Activated naive CD8-positive, alpha-beta T cell treated with anti-CD3 and anti-CD28 coated beads, Interleukin-2, amount 10 ng/mL, durations not matched to agents 7 days and 5 days (primary cell): ENCODE measurements around the gene CBS. TPM values are rescaled to one million over a fixed set of nuclear protein-coding genes. Genes with fewer than 3 reads are reported as not detected.
"Not testable (repeated sequence)": the region's sequence is repeated elsewhere in the genome, so short reads cannot be mapped to it uniquely, and the experiment has no call there.

Experiments used
- ATAC-seq: fragments of 150-1000 bp; cut with Tn5 transposase; one replicate; pipeline ENCODE4 v1.10.0; 2021; ENCODE audit warnings: low read depth, moderate library complexity
- POLR2A ChIA-PET: fragments of 350-600 bp; sonication (Branson Sonifier 250); formaldehyde crosslinking; loops from one replicate; lab custom pipeline; 2021; ENCODE audit warnings: antibody characterized with exemption; lab: Charles Lee
- DNase-seq: peaks from one replicate; pipeline ENCODE4 v3.0.0; 2021
- H3K27ac Mint-ChIP-seq: one replicate; pipeline ENCODE4 v1.8.0; 2022; ENCODE audit warnings: mild to moderate bottlenecking, mixed read lengths
- H3K27me3 Mint-ChIP-seq: one replicate; pipeline ENCODE4 v1.8.0; 2022; ENCODE audit warnings: mild to moderate bottlenecking, moderate library complexity, mixed read lengths
- H3K36me3 Mint-ChIP-seq: one replicate; pipeline ENCODE4 v1.8.0; 2021; ENCODE audit warnings: mild to moderate bottlenecking, mixed read lengths
- H3K4me1 Mint-ChIP-seq: one replicate; pipeline ENCODE4 v1.8.0; 2021; ENCODE audit warnings: mixed read lengths
- H3K4me3 Mint-ChIP-seq: one replicate; pipeline ENCODE4 v1.8.0; 2022; ENCODE audit warnings: mild to moderate bottlenecking, moderate library complexity, mixed read lengths
- H3K9me3 Mint-ChIP-seq: one replicate; pipeline ENCODE4 v1.8.0; 2021; ENCODE audit warnings: mixed read lengths
- total RNA-seq, 2 experiments: library from RNA; stranded (reverse); gene quantifications; one replicate each; pipeline ENCODE4 v1.2.3, GENCODE V29; 2021

Gene CBS
- total RNA-seq, 2 experiments from 2014 or later = 13.7 to 14.3 TPM

- H3K4me1 Mint-ChIP-seq, DNase-seq, H3K4me3 Mint-ChIP-seq, H3K27me3 Mint-ChIP-seq, H3K27ac Mint-ChIP-seq, POLR2A ChIA-PET, H3K9me3 Mint-ChIP-seq, ATAC-seq: not testable (repeated sequence)
- peaks cover 18% of the 10 kb centered on the region for H3K36me3 Mint-ChIP-seq
Measured at GRCh38 chr21:43006051-43006873, 69.4 kb downstream of the CBS start.

DNA sequence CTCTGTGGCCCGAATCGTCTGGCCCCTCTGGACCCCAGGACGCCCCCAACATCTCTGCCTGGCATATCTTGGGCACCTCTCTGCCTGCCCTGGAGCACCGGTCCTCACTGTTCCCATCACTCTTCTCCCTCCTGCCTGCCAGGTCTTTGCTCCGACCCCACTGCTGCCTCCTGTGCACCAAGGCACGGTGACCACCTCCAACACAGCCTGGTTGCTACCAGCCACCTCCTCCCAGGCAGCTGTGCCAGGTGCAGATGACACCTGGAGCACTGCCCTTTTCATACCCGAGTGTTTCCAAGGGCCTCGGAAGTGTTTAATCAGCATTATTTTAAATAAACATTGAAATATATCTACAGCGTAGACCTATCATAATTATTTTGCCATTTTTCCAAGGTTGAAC is 70.0 kb downstream of the CBS start:
- Mint-ChIP-seq H3K4me3 (no peak overlapping the region), H3K27ac (no peak overlapping the region), H3K4me1 (no peaks in the 10 kb centered on the region), H3K9me3 (peaks cover 2% of the 10 kb centered on the region), H3K36me3 (peaks cover 18% of the 10 kb centered on the region), H3K27me3 (no peaks in the 10 kb centered on the region)
- no peak for ATAC-seq
- DNase-seq = no peak
- POLR2A ChIA-PET = no interaction called here

- Mint-ChIP-seq H3K9me3 (peaks cover 5% of the 10 kb centered on the region), H3K27me3 (no peaks in the 10 kb centered on the region), H3K4me3 (no peak overlapping the region), H3K27ac (no peak overlapping the region), H3K4me1 (no peaks in the 10 kb centered on the region), H3K36me3 (peaks cover 21% of the 10 kb centered on the region)
- no peak for ATAC-seq
- POLR2A ChIA-PET = no interaction called here
- DNase-seq = no peak
Measured at GRCh38 chr21:43004926-43005325, 70.7 kb downstream of the CBS start.

Other genes starting within 250 kb of the CBS start
- 10 to 100 TPM; 27.2 to 28.5 TPM for gene WDR4, start 196.3 kb downstream of the CBS start, total RNA-seq
- gene NDUFV3, start 182.5 kb downstream of the CBS start, total RNA-seq = 10 to 100 TPM; 27.1 to 30.5 TPM
- gene ERVH48-1, start 150.2 kb downstream of the CBS start, total RNA-seq = under 1 TPM; 0.20 to 0.55 TPM
- gene PKNOX1, start 101.3 kb downstream of the CBS start, total RNA-seq = 10 to 100 TPM; 21.3 to 23.2 TPM
- gene U2AF1, start 31.7 kb upstream of the CBS start, total RNA-seq = 10 to 100 TPM; 19.2 to 22.4 TPM
- gene CRYAA, start 93.2 kb upstream of the CBS start, total RNA-seq = not detected